ENCODE results near the gene UBQLN4. TPM values are rescaled to one million over a fixed set of nuclear protein-coding genes. Genes with fewer than 3 reads are reported as not detected.
A peak's percentile ranks its signal among the peaks of the same experiment; 100 is the strongest.

UBQLN4 gene
- total RNA-seq, 1 donor from 2014 or later, result 28.2 TPM

DNA sequence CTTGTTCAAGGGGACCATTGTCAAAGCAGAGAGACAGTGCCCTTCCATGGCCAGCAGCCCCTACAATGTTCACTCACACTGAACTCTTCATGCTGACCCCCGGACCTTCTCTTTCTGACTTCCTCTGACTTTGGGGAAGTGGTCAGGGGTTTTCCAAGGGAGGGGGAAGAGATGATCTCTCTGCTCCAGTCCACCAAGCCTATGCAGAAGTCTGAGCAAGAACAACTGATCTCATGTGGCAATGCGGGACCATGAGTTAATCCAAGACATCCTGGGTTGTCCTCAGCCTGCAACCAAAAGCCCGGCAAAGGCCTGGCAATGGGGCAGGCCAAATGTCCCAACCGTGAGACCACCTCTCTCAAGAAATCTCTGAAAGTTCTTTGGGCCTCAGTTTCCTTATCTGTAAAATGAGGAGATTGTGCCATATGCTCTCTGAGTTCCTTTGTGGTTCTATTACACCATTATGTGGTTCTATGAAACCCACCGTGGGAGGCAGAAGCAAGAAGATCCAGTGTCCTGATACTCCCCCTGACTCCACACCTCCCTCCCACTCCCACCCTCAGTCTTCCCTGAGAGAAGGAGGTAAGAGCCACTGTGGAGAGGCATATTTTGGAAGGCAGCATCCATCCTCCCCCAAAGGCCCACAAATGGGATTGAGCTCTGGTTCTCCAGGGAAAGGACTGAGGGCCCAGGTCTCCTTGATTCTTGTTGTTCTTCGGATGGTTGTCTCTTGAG lies 63.4 kb downstream of the UBQLN4 start:
- H3K4me3 ChIP-seq (ENCODE audit: low read depth, low read length), result no peak overlapping the region
- TF ChIP-seq, protein P1, sequence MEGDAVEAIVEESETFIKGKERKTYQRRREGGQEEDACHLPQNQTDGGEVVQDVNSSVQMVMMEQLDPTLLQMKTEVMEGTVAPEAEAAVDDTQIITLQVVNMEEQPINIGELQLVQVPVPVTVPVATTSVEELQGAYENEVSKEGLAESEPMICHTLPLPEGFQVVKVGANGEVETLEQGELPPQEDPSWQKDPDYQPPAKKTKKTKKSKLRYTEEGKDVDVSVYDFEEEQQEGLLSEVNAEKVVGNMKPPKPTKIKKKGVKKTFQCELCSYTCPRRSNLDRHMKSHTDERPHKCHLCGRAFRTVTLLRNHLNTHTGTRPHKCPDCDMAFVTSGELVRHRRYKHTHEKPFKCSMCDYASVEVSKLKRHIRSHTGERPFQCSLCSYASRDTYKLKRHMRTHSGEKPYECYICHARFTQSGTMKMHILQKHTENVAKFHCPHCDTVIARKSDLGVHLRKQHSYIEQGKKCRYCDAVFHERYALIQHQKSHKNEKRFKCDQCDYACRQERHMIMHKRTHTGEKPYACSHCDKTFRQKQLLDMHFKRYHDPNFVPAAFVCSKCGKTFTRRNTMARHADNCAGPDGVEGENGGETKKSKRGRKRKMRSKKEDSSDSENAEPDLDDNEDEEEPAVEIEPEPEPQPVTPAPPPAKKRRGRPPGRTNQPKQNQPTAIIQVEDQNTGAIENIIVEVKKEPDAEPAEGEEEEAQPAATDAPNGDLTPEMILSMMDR (conservative IDR thresholded peaks at IDR 0.05; ENCODE audit: low read depth, low read length), result no peak
- no peak for DNase-seq (ENCODE audit: low read depth)

DNA sequence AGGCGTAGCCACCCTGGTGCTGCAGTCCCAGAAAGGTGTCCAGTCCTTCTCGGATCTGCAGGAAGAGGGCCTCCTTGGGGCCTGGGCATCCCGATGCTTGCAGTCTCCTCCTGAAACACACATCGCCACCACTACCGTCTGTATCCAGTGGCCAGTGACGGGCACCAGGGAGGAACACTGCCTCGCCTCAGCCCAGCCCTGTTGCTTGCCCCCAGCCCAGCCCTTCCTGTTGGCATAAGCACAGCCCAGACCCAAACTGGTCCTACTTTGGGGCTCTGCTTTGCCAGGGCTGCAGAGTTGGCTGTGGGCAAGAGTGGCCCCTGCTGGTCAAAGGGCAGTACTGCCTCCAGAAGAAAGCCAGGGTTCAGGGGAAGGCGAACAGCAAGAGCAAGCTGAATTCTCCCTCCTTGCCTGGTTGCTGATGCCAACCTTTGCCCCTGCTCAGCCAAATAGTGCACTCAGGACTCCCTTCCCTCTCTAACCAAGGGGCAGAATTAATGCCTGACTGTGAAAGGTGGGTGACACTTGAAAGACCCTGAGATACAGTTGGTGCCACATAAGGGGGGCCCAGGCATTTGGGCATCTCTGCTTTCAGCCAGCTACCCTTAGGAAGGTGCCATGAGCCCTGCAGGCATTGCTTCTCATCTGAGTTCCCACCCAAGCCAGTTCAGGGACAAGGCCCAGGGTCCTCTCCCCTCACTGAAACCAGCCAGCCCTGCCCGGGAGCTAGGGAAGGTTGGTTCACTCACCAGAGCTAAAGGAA lies 64.2 kb downstream of the UBQLN4 start:
- H3K4me3 ChIP-seq (ENCODE audit: low read depth, low read length), result no peak overlapping the region
- TF ChIP-seq, protein P1 (conservative IDR thresholded peaks at IDR 0.05; ENCODE audit: low read depth, low read length), result peak; percentile 98
- no peak for DNase-seq (ENCODE audit: low read depth)

Other genes with a start within 250 kb of the UBQLN4 start
- 13.9 and 22.7 TPM in 2 replicates for gene GON4L, start 196.6 kb downstream of the UBQLN4 start, total RNA-seq
- 13.2 and 15.4 TPM in 2 replicates for gene SYT11, start 194.2 kb downstream of the UBQLN4 start, total RNA-seq
- gene RIT1, start 142.4 kb downstream of the UBQLN4 start, total RNA-seq, result 16.3 and 17.6 TPM in 2 replicates
- gene KHDC4, start 119.4 kb downstream of the UBQLN4 start, total RNA-seq, result 30.8 and 36.7 TPM in 2 replicates
- gene RXFP4, start 112.2 kb downstream of the UBQLN4 start, total RNA-seq, result not detected in 2 replicates
- gene ARHGEF2, start 75.3 kb downstream of the UBQLN4 start, total RNA-seq, result 62.5 and 89.7 TPM in 2 replicates
- gene SSR2, start 32.8 kb downstream of the UBQLN4 start, total RNA-seq, result 450 and 635 TPM in 2 replicates
- gene LAMTOR2, start 984 bp upstream of the UBQLN4 start, total RNA-seq, result 94.8 and 97.0 TPM in 2 replicates
- 17.8 and 47.5 TPM in 2 replicates for gene RAB25, start 7.4 kb upstream of the UBQLN4 start, total RNA-seq
- gene MEX3A, start 28.7 kb upstream of the UBQLN4 start, total RNA-seq, result 14.8 and 19.0 TPM in 2 replicates
- 358 and 433 TPM in 2 replicates for gene LMNA, start 60.9 kb upstream of the UBQLN4 start, total RNA-seq
- gene SEMA4A, start 99.8 kb upstream of the UBQLN4 start, total RNA-seq, result 1.4 and 3.5 TPM in 2 replicates
- 7.4 and 16.6 TPM in 2 replicates for gene SLC25A44, start 140.3 kb upstream of the UBQLN4 start, total RNA-seq
- gene PMF1, start 159.2 kb upstream of the UBQLN4 start, total RNA-seq, result 112 and 131 TPM in 2 replicates
- 0.29 TPM in 1 of 2 replicates, not detected in the other for gene BGLAP, start 188.4 kb upstream of the UBQLN4 start, total RNA-seq
- 1.4 and 1.5 TPM in 2 replicates for gene PAQR6, start 194.3 kb upstream of the UBQLN4 start, total RNA-seq
- gene SMG5, start 229.0 kb upstream of the UBQLN4 start, total RNA-seq, result 77.4 and 96.9 TPM in 2 replicates
- gene TMEM79, start 230.5 kb upstream of the UBQLN4 start, total RNA-seq, result 2.1 and 3.9 TPM in 2 replicates
- 47.9 and 66.3 TPM in 2 replicates for gene GLMP, start 241.9 kb upstream of the UBQLN4 start, total RNA-seq
- gene VHLL, start 245.5 kb upstream of the UBQLN4 start, total RNA-seq, result not detected in 2 replicates

Measured in epithelial cell of proximal tubule (primary cell).